ENCODE data around the gene MRPS25.

DNA sequence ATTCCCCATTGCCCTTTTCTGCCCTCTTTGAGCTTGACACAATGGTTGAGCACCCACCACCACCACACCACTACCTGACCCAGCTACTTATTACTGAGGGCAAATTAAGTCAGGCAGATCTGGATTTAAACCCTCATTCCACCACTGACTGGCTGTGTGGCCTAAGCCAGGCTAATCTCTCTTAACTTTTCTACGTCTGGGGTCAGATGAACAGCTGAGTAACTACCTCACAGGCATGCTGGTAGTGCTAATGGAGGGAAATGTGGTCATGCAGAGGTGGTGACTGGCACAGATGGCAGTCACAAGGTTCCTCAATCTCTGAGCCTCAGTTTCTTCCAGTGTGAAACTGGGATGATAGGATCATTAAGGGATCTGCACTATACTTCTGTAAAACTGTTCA is 4.3 kb upstream of the MRPS25 start:
- TF ChIP-seq JUND (IDR thresholded peaks at IDR 0.05) (no peak), CTCF (IDR thresholded peaks at IDR 0.05 in 2 of 3, conservative IDR thresholded peaks at IDR 0.05 in 1 of 3; ENCODE audit: borderline replicate concordance in 1 of 3, insufficient read depth in 1 of 3, low read depth in 2 of 3, low read length in 2 of 3) (no peak), POLR2A (IDR thresholded peaks at IDR 0.05; ENCODE audit: borderline replicate concordance, extremely low read depth, insufficient read depth, insufficient read length) (no peak), ZBTB33 (IDR thresholded peaks at IDR 0.05; ENCODE audit: extremely low read depth, insufficient replicate concordance, low read length) (no peak), TCF7L2 (IDR thresholded peaks at IDR 0.05; ENCODE audit: borderline replicate concordance, extremely low read depth, insufficient read depth, insufficient read length) (no peak), EZH2phosphoT487 (IDR thresholded peaks at IDR 0.05; ENCODE audit: borderline replicate concordance) (no peak), FOSL1 (IDR thresholded peaks at IDR 0.05; ENCODE audit: low read depth) (no peak), ELF1 (IDR thresholded peaks at IDR 0.05; ENCODE audit: borderline replicate concordance, low read depth) (no peak), SP1 (IDR thresholded peaks at IDR 0.05; ENCODE audit: low read depth) (no peak), ZNF274 (IDR thresholded peaks at IDR 0.05; ENCODE audit: low read depth, low read length) (no peak)
- TF ChIP-seq, protein P1, sequence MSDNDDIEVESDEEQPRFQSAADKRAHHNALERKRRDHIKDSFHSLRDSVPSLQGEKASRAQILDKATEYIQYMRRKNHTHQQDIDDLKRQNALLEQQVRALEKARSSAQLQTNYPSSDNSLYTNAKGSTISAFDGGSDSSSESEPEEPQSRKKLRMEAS (IDR thresholded peaks at IDR 0.05) = no peak
